IMR-90 (cell line): ENCODE results near the gene GALNT17. TPM values are rescaled to one million over a fixed set of nuclear protein-coding genes. Genes with fewer than 3 reads are reported as not detected.

ENCODE experiments used
- ATAC-seq: fragments of 200-7000 bp; cut with Tn5 transposase; 2 replicates; pipeline ENCODE4 v1.9.1; 2020; ENCODE audit warnings: low read depth, mild to moderate bottlenecking, moderate library complexity
- BruUV-seq: library from RNA; stranded (reverse); fragments of 400-500 nt; replicated peaks from 2 replicates; lab custom pipeline; 2021; lab: Mats Ljungman, UMichigan
- CTCF ChIA-PET: fragments of 300-600 bp; formaldehyde crosslinking; extraction: SDS; loops from one replicate; lab custom pipeline; 2021; ENCODE audit warnings: antibody characterized with exemption; lab: Yijun Ruan, JAX
- POLR2A ChIA-PET: fragments of 300-600 bp; sonication (Branson Sonifier 250); formaldehyde crosslinking; loops from one replicate; lab custom pipeline; 2022; ENCODE audit warnings: antibody characterized with exemption; ENCODE audit not compliant: unreplicated experiment; lab: Charles Lee
- DNase-seq: peaks from one replicate; pipeline ENCODE4 v3.0.0; 2013
- H2AFZ ChIP-seq: replicated peaks from 2 replicates; pipeline ENCODE3; 2013; ENCODE audit warnings: low read length, mild to moderate bottlenecking; ENCODE audit not compliant: poor library complexity
- H2AK5ac ChIP-seq: 2 replicates; pipeline ENCODE4 v1.6.1; 2013; ENCODE audit warnings: low read depth, low read length, inconsistent platforms
- H2AK9ac ChIP-seq: replicated peaks from 2 replicates; pipeline ENCODE3; 2013; ENCODE audit warnings: mild to moderate bottlenecking, low read depth, low read length, moderate library complexity; ENCODE audit not compliant: poor library complexity
- H2BK120ac ChIP-seq: 2 replicates; pipeline ENCODE4 v1.6.1; 2013; ENCODE audit warnings: low read depth, low read length, inconsistent platforms
- H2BK15ac ChIP-seq: 3 replicates; pipeline ENCODE4 v1.6.1; 2013; ENCODE audit warnings: low read depth, low read length, inconsistent platforms
- H2BK20ac ChIP-seq: 2 replicates; pipeline ENCODE4 v1.6.1; 2013; ENCODE audit warnings: low read depth, mild to moderate bottlenecking, inconsistent platforms, low read length, moderate library complexity
- H2BK5ac ChIP-seq: 2 replicates; pipeline ENCODE4 v1.6.1; 2013; ENCODE audit warnings: mild to moderate bottlenecking, low read depth, low read length, inconsistent platforms; ENCODE audit not compliant: poor library complexity, severe bottlenecking
- H3K14ac ChIP-seq: replicated peaks from 2 replicates; pipeline ENCODE4 v1.6.1; 2013; ENCODE audit warnings: low read depth, low read length, inconsistent platforms
- H3K18ac ChIP-seq: 2 replicates; pipeline ENCODE4 v1.6.1; 2013; ENCODE audit warnings: low read depth, low read length, control low read depth
- H3K23ac ChIP-seq: 2 replicates; pipeline ENCODE4 v1.6.1; 2013; ENCODE audit warnings: low read depth, low read length, inconsistent platforms
- H3K27ac ChIP-seq: 2 replicates; pipeline ENCODE4 v1.5.1; 2013; ENCODE audit warnings: mild to moderate bottlenecking, control low read depth, low read length; ENCODE audit not compliant: insufficient read depth
- H3K27me3 ChIP-seq: 2 replicates; pipeline ENCODE4 v1.6.1; 2013; ENCODE audit warnings: low read length; ENCODE audit not compliant: control insufficient read depth, insufficient read depth
- H3K36me3 ChIP-seq: 2 replicates; pipeline ENCODE4 v1.6.1; 2013; ENCODE audit warnings: low read length, mixed read lengths; ENCODE audit not compliant: control insufficient read depth, insufficient read depth
- H3K4ac ChIP-seq: 2 replicates; pipeline ENCODE4 v1.6.1; 2013; ENCODE audit warnings: low read depth, low read length, inconsistent platforms
- H3K4me1 ChIP-seq: 2 replicates; pipeline ENCODE4 v1.6.1; 2013; ENCODE audit warnings: low read length, mixed read lengths; ENCODE audit not compliant: control insufficient read depth, insufficient read depth
- H3K4me2 ChIP-seq: 2 replicates; pipeline ENCODE4 v1.6.1; 2013; ENCODE audit warnings: low read depth, mild to moderate bottlenecking, control low read depth, low read length, moderate library complexity
- H3K4me3 ChIP-seq: 2 replicates; pipeline ENCODE4 v1.5.1; 2013; ENCODE audit warnings: low read depth, mild to moderate bottlenecking, control low read depth, low read length, moderate library complexity; ENCODE audit not compliant: insufficient read depth
- H3K56ac ChIP-seq: 2 replicates; pipeline ENCODE4 v1.6.1; 2013; ENCODE audit warnings: low read length, inconsistent platforms; ENCODE audit not compliant: insufficient read depth; ENCODE audit errors: extremely low read depth
- H3K79me1 ChIP-seq, 2 experiments: 2 replicates each; pipeline ENCODE4 v1.6.1; 2013; ENCODE audit warnings: low read length in 2 of 2, inconsistent platforms in 1 of 2, low read depth in 1 of 2
- H3K9ac ChIP-seq: 2 replicates; pipeline ENCODE4 v1.6.1; 2013; ENCODE audit warnings: low read depth, low read length, control low read depth
- H3K9me1 ChIP-seq: 2 replicates; pipeline ENCODE4 v1.6.1; 2013; ENCODE audit warnings: low read length, inconsistent platforms; ENCODE audit not compliant: insufficient read depth
- H3K9me3 ChIP-seq: 2 replicates; pipeline ENCODE4 v1.6.1; 2013; ENCODE audit warnings: low read length; ENCODE audit not compliant: control insufficient read depth, insufficient read depth
- H4K20me1 ChIP-seq: 2 replicates; pipeline ENCODE4 v1.6.1; 2013; ENCODE audit warnings: low read length, inconsistent platforms; ENCODE audit not compliant: insufficient read depth
- H4K5ac ChIP-seq: 2 replicates; pipeline ENCODE4 v1.6.1; 2013; ENCODE audit warnings: mild to moderate bottlenecking, low read depth, low read length, control low read depth
- H4K8ac ChIP-seq, 2 experiments: 2 replicates each; pipeline ENCODE4 v1.6.1; 2013; ENCODE audit warnings: low read depth in 2 of 2, low read length in 2 of 2, control low read depth in 1 of 2, inconsistent platforms in 1 of 2
- H4K91ac ChIP-seq: 2 replicates; pipeline ENCODE4 v1.6.1; 2013; ENCODE audit warnings: low read depth, low read length, inconsistent platforms; ENCODE audit not compliant: insufficient read depth
- BHLHE40 ChIP-seq: fragments of 150-350 bp; IDR thresholded peaks from 2 replicates; pipeline ENCODE4 v1.6.1; 2016; ENCODE audit warnings: mild to moderate bottlenecking, low read depth, low read length
- CHD1 ChIP-seq: IDR thresholded peaks from 2 replicates; pipeline ENCODE4 v1.6.1; 2012; ENCODE audit warnings: low read depth, low read length, improper control_type of control experiment
- CTCF ChIP-seq: conservative IDR thresholded peaks from 2 replicates; pipeline ENCODE4 v1.5.1; 2012; ENCODE audit warnings: mild to moderate bottlenecking, low read depth, low read length, improper control_type of control experiment
- ELK1 ChIP-seq: fragments of 150-350 bp; IDR thresholded peaks from 2 replicates; pipeline ENCODE4 v1.6.1; 2016; ENCODE audit warnings: low read depth, mild to moderate bottlenecking, low read length, moderate library complexity, borderline replicate concordance
- MAZ ChIP-seq: IDR thresholded peaks from 2 replicates; pipeline ENCODE4 v1.6.1; 2012; ENCODE audit warnings: low read depth, mild to moderate bottlenecking, low read length, improper control_type of control experiment, moderate library complexity, borderline replicate concordance
- POLR2A ChIP-seq: IDR thresholded peaks from 2 replicates; pipeline ENCODE4 v1.6.1; 2012; ENCODE audit warnings: mild to moderate bottlenecking, low read depth, low read length
- RCOR1 ChIP-seq: IDR thresholded peaks from 2 replicates; pipeline ENCODE4 v1.6.1; 2012; ENCODE audit warnings: mild to moderate bottlenecking, low read length, improper control_type of control experiment; ENCODE audit not compliant: insufficient replicate concordance
- RFX5 ChIP-seq: IDR thresholded peaks from 2 replicates; pipeline ENCODE4 v1.8.0; 2012; ENCODE audit warnings: low read depth, mild to moderate bottlenecking, low read length, moderate library complexity
- SMC3 ChIP-seq: fragments of 150-350 bp; IDR thresholded peaks from 2 replicates; pipeline ENCODE4 v1.6.1; 2016; ENCODE audit warnings: low read depth, mild to moderate bottlenecking, antibody characterized with exemption, low read length, moderate library complexity
- USF2 ChIP-seq: fragments of 150-350 bp; IDR thresholded peaks from 2 replicates; pipeline ENCODE4 v1.6.1; 2017; ENCODE audit warnings: mild to moderate bottlenecking, antibody characterized with exemption, low read length, low read depth
- WGBS, 2 experiments: methylation state at CpG; one replicate each; pipeline versions ENCODE4 v1.1.5 to v1.1.7; 2013; ENCODE audit warnings: missing lambda C conversion rate in 2 of 2; ENCODE audit not compliant: insufficient read length in 1 of 2; ENCODE audit errors: extremely low coverage in 2 of 2; 5-methylcytosine and 5-hydroxymethylcytosine counted together
- dilution Hi-C: fragments of 300-500 bp; cut with HindIII; formaldehyde crosslinking; loops from one replicate; pipeline ENCODE4 v1.14.3; 2018; ENCODE audit warnings: low sequenced_read_pairs; ENCODE audit not compliant: unreplicated experiment
- in situ Hi-C: fragments of 300-500 bp; cut with MboI; formaldehyde crosslinking; loops from 3 replicates; pipeline ENCODE4 v1.14.3; 2019; ENCODE audit warnings: low sequenced_read_pairs, inconsistent platforms, mixed read lengths
- intact Hi-C: fragments of 100-400 bp; cut with micrococcal nuclease; formaldehyde crosslinking; loops from 2 replicates; pipeline ENCODE4 v1.10.0; 2022
- polyA plus RNA-seq, 3 experiments: library from polyadenylated mRNA; depleted of rRNA; stranded (reverse); fragments of >200 nt; gene quantifications; 2 replicates each; pipeline ENCODE4 v1.2.3, GENCODE V29; 2012; ENCODE audit warnings: low replicate concordance in 1 of 3
- total RNA-seq: library from RNA; depleted of rRNA; stranded (reverse); fragments of >200 nt; gene quantifications from 2 replicates; pipeline ENCODE4 v1.2.3, GENCODE V29; 2012

The GALNT17 gene
- total and polyA plus RNA-seq, 2 of the 4 experiments (the other 2 are of a cell fraction), result not detected

GRCh38 chr7:71171476-71171875, 39.5 kb downstream of the GALNT17 start:
- 0% methylated on average over 1 of the region's 4 CpGs; no CpG with 5 or more reads in 1 of the 2 experiments for WGBS, 2 experiments
- dilution Hi-C loops, result no loop called here
- no peak overlapping the region for H3K4me2 ChIP-seq

More at GRCh38 chr7:71171476-71171875, 39.5 kb downstream of the GALNT17 start:
- peaks cover 15% of the 10 kb centered on the region for H3K9me3 ChIP-seq
- no peak overlapping the region for H3K14ac ChIP-seq
- H3K9ac ChIP-seq, result no peak overlapping the region
- no peak overlapping the region for H3K23ac ChIP-seq
- no peak overlapping the region for H3K27ac ChIP-seq
- intact Hi-C loops (no loop called here), in situ Hi-C loops (no loop called here)
- H3K4ac ChIP-seq, result no peak overlapping the region
- no peak for DNase-seq
- POLR2A ChIA-PET, result no interaction called here
- H3K9me1 ChIP-seq, result no peaks in the 10 kb centered on the region
- no peak overlapping the region for H4K91ac ChIP-seq
- H2AK5ac ChIP-seq, result no peak overlapping the region
- no peaks in the 10 kb centered on the region for H4K20me1 ChIP-seq
- no peak overlapping the region for H2AK9ac ChIP-seq
- no peak overlapping the region for H2BK20ac ChIP-seq
- CTCF ChIA-PET, result no interaction called here
- no peak for ATAC-seq
- H3K36me3 ChIP-seq, result no peaks in the 10 kb centered on the region
- no peak overlapping the region for H4K5ac ChIP-seq
- no peak overlapping the region for H4K8ac ChIP-seq
- H3K56ac ChIP-seq, result no peak overlapping the region
- TF ChIP-seq POLR2A (no peak), CTCF (no peak), RCOR1 (no peak), ELK1 (no peak), MAZ (no peak), SMC3 (no peak), USF2 (no peak), BHLHE40 (no peak), CHD1 (no peak), RFX5 (no peak)
- no TSS peak for BruUV-seq
- H3K4me1 ChIP-seq, result no peaks in the 10 kb centered on the region
- H2BK120ac ChIP-seq, result no peak overlapping the region
- H3K18ac ChIP-seq, result no peak overlapping the region
- no peak overlapping the region for H2BK5ac ChIP-seq
- no peak overlapping the region for H2AFZ ChIP-seq
- no peaks in the 10 kb centered on the region for H3K27me3 ChIP-seq
- no peaks in the 10 kb centered on the region for H3K79me1 ChIP-seq
- no peak overlapping the region for H3K4me3 ChIP-seq
- no peak overlapping the region for H2BK15ac ChIP-seq
